ENCODE measurements around the gene RAI1.

Gene RAI1

GRCh38 chr17:17789828-17790636, 108.8 kb downstream of the RAI1 start:
- DNase-seq, result no peak

- no peak for DNase-seq
Observed at GRCh38 chr17:17790637-17791464, 109.6 kb downstream of the RAI1 start.

GRCh38 chr17:17792037-17792550, 110.8 kb downstream of the RAI1 start:
- DNase-seq, result no peak

- no peak for DNase-seq
Observed at GRCh38 chr17:17792551-17793377, 111.5 kb downstream of the RAI1 start.

- no peak for DNase-seq
Observed at GRCh38 chr17:17793378-17794214, 112.3 kb downstream of the RAI1 start.

GRCh38 chr17:17794382-17794781, 113.1 kb downstream of the RAI1 start:
- DNase-seq, result no peak

- no peak for DNase-seq
Observed at GRCh38 chr17:17795296-17795695, 114.0 kb downstream of the RAI1 start.

- DNase-seq, result no peak
Observed at GRCh38 chr17:17795946-17796786, 114.9 kb downstream of the RAI1 start.

GRCh38 chr17:17796787-17797061, 115.5 kb downstream of the RAI1 start:
- DNase-seq, result no peak

- no peak for DNase-seq
Observed at GRCh38 chr17:17797119-17797809, 116.0 kb downstream of the RAI1 start.

- DNase-seq, result no peak
Observed at GRCh38 chr17:17798010-17798556, 116.8 kb downstream of the RAI1 start.

GRCh38 chr17:17798573-17799255, 117.5 kb downstream of the RAI1 start:
- no peak for DNase-seq

- no peak for DNase-seq
Observed at GRCh38 chr17:17800504-17801021, 119.3 kb downstream of the RAI1 start.

- DNase-seq, result no peak
Observed at GRCh38 chr17:17801800-17802481, 120.7 kb downstream of the RAI1 start.

GRCh38 chr17:17804007-17804406, 122.7 kb downstream of the RAI1 start:
- no peak for DNase-seq

- DNase-seq, result no peak
Observed at GRCh38 chr17:17805575-17805974, 124.3 kb downstream of the RAI1 start.

- no peak for DNase-seq
Observed at GRCh38 chr17:17806035-17806434, 124.8 kb downstream of the RAI1 start.

GRCh38 chr17:17806611-17807274, 125.5 kb downstream of the RAI1 start:
- no peak for DNase-seq

Measured in NCI-H510A treated with DMSO at 0.1 percent for 48 hours (cell line).